NCI-H146 (cell line): ENCODE results near the gene NOL9.

Source experiments
- DNase-seq: peaks from one replicate; lab custom pipeline; 2025; lab: John Stamatoyannopoulos, UW

The NOL9 gene

GRCh38 chr1:6488602-6489382 lies 65.5 kb downstream of the NOL9 start:
- DNase-seq, result no peak

DNA sequence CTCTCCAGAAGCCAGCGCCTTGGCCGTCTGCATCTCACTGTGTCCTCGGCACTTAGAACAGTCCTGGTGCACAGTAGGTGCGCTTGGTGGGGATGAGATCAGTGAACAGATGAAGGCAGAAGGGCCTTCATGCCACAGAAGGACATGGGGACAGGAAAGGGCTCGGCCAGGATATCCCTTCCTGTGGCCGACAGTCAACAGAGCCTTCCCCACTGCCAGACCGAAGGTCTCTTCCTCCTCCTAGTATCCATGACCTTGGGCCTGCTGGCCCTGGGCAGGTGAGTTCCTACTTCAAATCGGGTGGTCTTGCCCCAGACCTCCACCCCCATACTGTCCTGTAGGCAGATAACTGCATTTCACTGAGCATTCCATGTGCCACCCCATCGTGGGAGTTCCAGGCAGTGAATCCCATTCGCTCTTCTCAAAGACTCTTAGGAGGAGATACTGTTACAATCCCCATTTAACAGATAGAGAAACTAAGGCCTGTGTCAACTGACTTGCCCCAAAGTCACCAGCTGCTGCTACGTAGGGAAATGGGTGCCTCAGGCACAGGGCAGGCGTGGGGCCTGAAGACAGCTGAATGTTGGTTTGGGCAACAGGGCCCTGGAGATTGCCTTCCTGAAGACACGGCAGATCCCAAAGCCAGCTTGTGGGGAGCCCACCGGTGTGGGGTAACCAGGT lies 66.4 kb downstream of the NOL9 start:
- DNase-seq, result no peak

DNA sequence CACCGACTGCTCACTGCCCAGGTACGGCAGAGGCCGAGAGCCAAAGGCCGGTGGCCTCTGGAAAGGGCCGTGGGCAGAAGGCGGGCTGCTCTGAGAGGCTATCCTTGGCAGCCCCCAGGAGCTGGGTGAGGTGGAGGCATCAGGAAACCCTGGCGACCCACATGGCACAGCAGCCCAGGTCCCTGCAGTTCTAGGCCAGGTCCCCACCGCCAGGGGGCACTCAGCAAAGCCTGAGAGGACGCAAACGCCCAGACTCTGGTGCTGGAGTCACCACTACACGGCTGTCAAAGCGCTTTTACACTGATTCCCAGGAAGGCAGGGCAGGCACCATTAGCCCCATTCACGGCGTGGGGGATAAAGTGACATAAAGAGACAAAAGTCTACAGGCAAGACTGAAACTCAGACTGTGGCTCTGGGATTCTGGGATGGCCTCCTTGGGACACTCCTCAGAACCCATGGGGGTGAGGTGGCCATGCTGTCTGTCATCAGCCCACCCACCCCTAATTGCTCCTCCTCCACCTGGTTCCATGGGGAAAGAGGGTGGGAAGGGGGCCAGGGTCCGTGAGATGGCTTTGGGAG lies 67.8 kb downstream of the NOL9 start:
- DNase-seq, result peak; percentile 81

- DNase-seq, result no peak
These were observed 68.9 kb downstream of the NOL9 start for GRCh38 chr1:6485168-6486101.

GRCh38 chr1:6484826-6485167 lies 69.5 kb downstream of the NOL9 start:
- DNase-seq, result peak; percentile 11

DNA sequence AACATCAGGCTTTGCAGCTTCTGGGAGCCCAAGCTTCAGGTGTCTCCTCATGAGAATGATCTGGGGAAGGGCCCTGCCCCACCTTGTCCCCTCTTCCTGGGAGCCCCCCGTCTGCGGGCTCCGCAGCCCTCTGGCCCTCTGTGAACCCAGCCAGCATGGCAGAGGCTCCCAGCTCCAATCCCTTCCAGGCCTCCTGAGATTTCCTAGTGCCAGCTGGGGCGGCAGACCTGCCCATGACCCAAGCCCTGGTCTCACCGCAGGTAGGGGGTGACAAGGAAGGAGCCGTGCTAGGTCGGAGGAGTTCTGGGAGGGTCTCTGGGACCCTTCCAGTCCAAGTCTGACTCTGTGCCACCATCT lies 70.6 kb downstream of the NOL9 start:
- DNase-seq, result no peak

- DNase-seq, result peak; percentile 19
These were observed 71.1 kb downstream of the NOL9 start for GRCh38 chr1:6483017-6483760.

GRCh38 chr1:6481820-6482219 lies 72.5 kb downstream of the NOL9 start:
- DNase-seq, result no peak

DNA sequence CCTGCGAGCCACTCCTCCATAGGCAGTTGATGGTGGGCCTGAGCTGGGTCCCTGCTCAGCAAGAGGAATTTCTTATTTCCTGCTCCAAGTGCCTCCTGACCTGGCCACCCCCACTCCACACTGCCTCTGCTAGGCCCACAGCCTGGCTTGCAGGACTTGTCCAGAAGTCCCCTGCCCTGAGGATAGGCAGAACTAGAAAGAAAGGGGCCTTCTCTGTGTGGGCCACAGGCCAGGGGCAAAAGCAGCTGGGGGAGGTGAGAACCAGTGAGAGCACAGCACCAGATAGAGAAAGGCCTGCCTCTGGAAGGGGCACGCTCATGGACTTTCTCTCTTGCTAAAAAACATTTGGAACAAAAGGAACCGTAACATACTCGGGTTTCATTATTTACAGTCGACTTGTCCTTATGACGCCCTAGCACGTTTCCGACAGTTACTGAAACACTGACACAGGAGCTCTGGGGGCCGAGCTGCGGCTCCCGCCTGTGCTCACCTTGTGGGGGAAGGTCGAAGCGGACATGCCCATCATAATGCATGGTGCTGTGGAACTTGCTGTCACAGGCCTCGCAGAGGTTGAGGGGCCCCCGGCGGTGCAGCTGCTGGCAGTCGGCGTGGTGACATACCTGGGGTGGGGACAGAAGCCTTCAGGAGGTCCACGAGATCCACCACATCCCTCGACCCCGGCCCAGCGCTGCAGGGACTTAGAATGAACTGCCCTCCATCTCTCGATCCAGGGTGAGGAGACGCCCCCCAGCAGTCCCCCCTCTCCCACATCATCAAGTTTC lies 77.1 kb downstream of the NOL9 start:
- no peak for DNase-seq

GRCh38 chr1:6476483-6476882 lies 77.8 kb downstream of the NOL9 start:
- no peak for DNase-seq

- peak; percentile 44 for DNase-seq
These were observed 78.8 kb downstream of the NOL9 start for GRCh38 chr1:6475381-6476133.

- peak; percentile 29 for DNase-seq
These were observed 79.5 kb downstream of the NOL9 start for GRCh38 chr1:6474815-6475282.

DNA sequence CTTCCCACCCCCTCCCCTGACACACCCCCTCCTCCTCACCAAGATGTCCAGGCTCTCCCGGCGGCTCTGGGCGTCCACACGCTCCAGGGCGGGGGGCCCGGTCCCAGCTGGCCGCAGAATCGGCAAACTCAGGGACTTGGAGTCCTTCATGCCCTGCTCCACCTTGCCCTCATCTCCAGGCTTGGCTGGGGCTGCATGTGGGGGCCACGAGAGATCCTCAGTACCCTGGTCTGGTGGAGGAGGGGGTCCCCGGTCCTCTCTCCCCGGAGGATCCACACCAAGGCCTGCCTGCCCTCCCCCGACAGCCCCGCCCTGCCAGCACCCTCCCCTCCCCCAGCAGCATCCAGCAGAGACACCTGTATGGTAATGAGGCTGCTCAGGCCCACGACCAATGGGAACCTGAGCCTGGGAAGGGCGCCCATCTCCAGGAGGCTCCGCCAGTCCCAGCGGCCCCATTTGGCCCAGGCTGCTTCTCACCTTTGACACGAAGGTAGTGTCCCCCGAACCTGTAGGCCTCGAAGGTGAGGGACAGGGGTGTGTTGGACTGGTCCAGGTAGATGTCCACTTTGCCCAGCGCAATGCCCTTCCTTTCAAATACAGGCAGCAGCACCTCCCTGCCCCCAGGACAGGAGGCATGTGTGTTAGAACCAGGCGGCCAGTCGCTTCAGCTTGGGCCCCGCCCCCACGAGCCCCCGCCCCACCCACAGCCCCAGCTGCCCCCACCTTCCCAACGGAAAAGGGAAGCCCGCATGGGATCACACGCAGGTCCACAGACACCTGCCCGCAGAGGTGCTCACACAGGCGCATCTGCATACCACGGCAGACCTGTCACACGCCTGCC lies 80.1 kb downstream of the NOL9 start:
- DNase-seq, result peak; percentile 89

DNA sequence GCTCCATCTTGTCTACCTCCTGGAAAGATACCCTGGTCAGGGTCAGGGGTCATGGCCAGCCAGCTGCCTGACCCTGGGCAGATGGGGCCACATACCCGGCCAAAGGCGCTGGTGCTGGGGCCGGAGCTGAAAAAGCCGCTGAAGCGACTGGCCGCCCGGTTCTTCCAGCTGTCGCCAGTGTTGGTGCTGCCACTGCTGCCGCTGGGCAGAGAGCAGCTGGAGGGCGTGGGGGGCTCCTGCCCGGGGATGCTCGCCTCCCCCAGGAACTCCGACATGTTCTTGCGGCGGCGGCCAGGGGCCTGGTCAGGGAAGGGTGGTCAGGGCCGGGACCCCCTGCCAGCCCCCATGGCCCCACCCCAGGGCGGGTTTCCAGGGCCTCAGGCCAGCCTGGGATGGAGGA lies 81.2 kb downstream of the NOL9 start:
- DNase-seq, result no peak

DNA sequence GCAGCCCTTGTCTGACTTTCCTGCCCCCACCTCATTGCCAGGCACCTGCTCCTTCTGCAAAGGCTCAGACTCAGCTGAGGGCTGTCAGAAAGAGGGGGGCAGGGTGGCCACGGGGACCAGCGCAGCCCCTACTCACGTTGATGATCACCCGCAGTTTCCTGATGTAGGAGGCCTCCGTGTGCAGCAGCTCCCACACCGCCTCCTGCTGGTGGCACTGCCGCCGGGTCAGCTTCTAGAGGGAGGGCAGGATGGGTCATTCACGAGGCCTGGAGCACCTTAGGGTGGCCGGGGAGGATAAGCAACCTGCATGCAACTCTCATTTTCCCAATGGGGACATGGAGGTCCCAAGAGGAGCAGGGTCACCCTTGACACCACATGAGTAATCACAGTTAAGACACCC lies 81.9 kb downstream of the NOL9 start:
- no peak for DNase-seq

DNA sequence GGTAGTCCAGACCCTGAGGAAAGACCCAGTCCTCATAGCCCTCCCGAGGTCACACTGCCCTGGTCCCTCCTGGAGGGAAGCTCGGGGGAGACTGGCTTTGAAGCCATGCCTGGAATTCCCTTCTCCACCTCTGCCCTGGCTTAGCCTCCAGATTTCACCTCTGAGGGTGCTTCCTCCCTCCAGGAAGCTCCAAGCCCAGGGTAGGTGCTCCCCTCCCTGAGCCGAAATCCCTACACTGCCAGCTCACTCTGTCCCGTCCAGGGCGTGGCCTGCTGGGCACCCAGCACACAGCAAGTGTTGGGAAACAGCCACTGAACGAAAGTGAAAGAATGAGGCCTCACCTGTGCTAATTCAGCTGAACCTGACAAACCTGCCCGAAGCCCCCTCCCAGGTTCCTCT lies 82.3 kb downstream of the NOL9 start:
- no peak for DNase-seq
